Fibroblast of the aortic adventitia (primary cell): ENCODE data around the gene USH2A. TPM values are rescaled to one million over a fixed set of nuclear protein-coding genes. Genes with fewer than 3 reads are reported as not detected.

Experiments
- DNase-seq: peaks from one replicate; pipeline ENCODE4 v3.0.0-alpha.2; 2010; ENCODE audit warnings: low read depth
- H3K4me3 ChIP-seq: 2 replicates; pipeline ENCODE4 v1.5.1; 2011; ENCODE audit warnings: low read depth, mild to moderate bottlenecking, control low read depth, low read length, moderate library complexity
- total RNA-seq: library from RNA; depleted of rRNA; stranded (reverse); fragments of >200 nt; gene quantifications from 2 replicates; pipeline ENCODE4 v1.2.3, GENCODE V29; 2012; ENCODE audit warnings: low replicate concordance
- TF ChIP-seq, protein P1 (sequence below): IDR thresholded peaks from 2 replicates; pipeline ENCODE4 v1.5.1; 2011; ENCODE audit warnings: mild to moderate bottlenecking, low read length, control low read depth, inconsistent platforms; ENCODE audit not compliant: insufficient read depth

The USH2A gene
- total RNA-seq, 1 donor: under 0.01 TPM

GRCh38 chr1:216458812-216459211, 35.6 kb upstream of the USH2A start:
- H3K4me3 ChIP-seq: no peak overlapping the region
- TF ChIP-seq, protein P1, sequence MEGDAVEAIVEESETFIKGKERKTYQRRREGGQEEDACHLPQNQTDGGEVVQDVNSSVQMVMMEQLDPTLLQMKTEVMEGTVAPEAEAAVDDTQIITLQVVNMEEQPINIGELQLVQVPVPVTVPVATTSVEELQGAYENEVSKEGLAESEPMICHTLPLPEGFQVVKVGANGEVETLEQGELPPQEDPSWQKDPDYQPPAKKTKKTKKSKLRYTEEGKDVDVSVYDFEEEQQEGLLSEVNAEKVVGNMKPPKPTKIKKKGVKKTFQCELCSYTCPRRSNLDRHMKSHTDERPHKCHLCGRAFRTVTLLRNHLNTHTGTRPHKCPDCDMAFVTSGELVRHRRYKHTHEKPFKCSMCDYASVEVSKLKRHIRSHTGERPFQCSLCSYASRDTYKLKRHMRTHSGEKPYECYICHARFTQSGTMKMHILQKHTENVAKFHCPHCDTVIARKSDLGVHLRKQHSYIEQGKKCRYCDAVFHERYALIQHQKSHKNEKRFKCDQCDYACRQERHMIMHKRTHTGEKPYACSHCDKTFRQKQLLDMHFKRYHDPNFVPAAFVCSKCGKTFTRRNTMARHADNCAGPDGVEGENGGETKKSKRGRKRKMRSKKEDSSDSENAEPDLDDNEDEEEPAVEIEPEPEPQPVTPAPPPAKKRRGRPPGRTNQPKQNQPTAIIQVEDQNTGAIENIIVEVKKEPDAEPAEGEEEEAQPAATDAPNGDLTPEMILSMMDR: no peak
- DNase-seq: peak; percentile 22

DNA sequence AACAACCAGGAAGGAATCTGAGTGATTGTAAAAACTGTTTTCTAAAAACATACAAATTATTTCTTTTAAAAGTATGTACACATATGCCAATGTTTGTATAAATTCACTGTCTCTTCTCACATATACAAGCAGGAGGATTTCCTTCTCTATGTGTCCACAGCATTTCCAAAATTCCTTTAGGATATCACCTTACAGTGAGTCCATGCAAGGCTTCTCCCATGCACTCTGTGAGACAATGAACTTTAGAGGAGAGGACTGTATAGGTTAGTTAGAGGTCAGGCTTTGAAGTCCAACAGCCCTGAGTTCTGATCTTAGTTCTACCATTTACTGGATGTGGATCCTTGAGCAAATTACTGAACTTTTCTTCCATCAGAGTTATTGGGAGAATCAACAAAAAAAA, 34.1 kb upstream of the USH2A start:
- TF ChIP-seq, protein P1: no peak
- H3K4me3 ChIP-seq: no peak overlapping the region
- DNase-seq: no peak

- TF ChIP-seq, protein P1: no peak
- DNase-seq: peak; percentile 59
- no peak overlapping the region for H3K4me3 ChIP-seq
Measured at GRCh38 chr1:216456682-216457081, 33.4 kb upstream of the USH2A start.

DNA sequence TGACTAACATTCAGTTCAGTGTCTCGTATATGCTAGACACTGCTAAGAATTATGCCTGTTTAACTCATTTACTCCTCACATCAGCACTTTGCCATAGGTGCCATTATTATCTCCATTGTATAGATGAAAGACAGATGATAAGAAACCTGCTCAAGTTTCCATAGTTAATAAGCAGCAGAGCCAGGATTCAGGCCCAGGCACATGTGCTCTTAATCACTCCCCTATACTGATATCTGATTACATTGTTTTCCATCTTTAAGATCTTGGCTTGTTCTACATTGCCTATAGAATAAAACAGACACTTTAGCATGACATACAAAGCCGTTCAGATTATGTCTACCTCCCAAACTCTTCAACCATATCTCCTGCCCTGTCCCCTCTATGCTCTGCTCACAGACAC, 30.5 kb upstream of the USH2A start:
- DNase-seq: no peak
- H3K4me3 ChIP-seq: no peak overlapping the region
- TF ChIP-seq, protein P1: no peak

- DNase-seq: no peak
- TF ChIP-seq, protein P1: no peak
- no peak overlapping the region for H3K4me3 ChIP-seq
Measured at GRCh38 chr1:216450227-216450626, 27.0 kb upstream of the USH2A start.

- H3K4me3 ChIP-seq: no peak overlapping the region
- no peak for DNase-seq
- TF ChIP-seq, protein P1: no peak
Measured at GRCh38 chr1:216448011-216448510, 24.8 kb upstream of the USH2A start.

DNA sequence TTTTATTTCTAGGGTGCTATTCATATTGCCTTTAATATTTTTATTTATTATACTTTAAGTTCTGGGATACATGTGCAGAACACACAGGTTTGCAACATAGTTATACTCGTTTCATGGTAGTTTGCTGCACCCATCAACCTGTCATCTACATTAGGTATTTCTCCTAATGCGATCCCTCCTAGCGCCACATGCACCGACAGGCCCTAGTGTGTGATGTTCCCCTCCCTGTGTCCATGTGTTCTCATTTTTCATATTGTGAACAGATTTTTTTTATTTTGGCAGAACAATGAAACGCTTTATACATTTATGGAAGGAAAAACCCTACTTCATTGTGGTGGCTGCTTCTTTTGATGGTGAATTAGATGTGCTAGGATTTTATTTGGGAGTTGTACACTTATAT, 14.4 kb upstream of the USH2A start:
- DNase-seq: no peak
- TF ChIP-seq, protein P1: no peak
- H3K4me3 ChIP-seq: no peak overlapping the region
